HepG2 (cell line): ENCODE data around the gene PNPLA2. TPM values are rescaled to one million over a fixed set of nuclear protein-coding genes. Genes with fewer than 3 reads are reported as not detected.

ENCODE experiments used
- ARNT ChIP-seq: fragments of 450-650 bp; IDR thresholded peaks from 2 replicates; pipeline ENCODE4 v1.6.1; 2017
- ATF6 ChIP-seq: sonication (generic); formaldehyde crosslinking; conservative IDR thresholded peaks from 2 replicates; pipeline ENCODE4 v1.4.0; 2020; ENCODE audit warnings: missing genetic modification reagents
- HMGXB3 ChIP-seq: sonication (generic); formaldehyde crosslinking; IDR thresholded peaks from 2 replicates; pipeline ENCODE4 v1.4.0; 2020; ENCODE audit warnings: missing genetic modification reagents, borderline replicate concordance
- HNRNPLL ChIP-seq: fragments of 200-400 bp; formaldehyde crosslinking; IDR thresholded peaks from 2 replicates; pipeline ENCODE4 v1.6.1; 2017; ENCODE audit warnings: mild to moderate bottlenecking, low read depth, low read length; ENCODE audit not compliant: poor library complexity, severe bottlenecking
- HOMEZ ChIP-seq: IDR thresholded peaks from 2 replicates; pipeline ENCODE4 v1.6.1; 2016; ENCODE audit warnings: low read depth
- MIXL1 ChIP-seq: IDR thresholded peaks from 2 replicates; pipeline ENCODE4 v1.6.1; 2016
- NCOA2 ChIP-seq: sonication (generic); formaldehyde crosslinking; IDR thresholded peaks from 2 replicates; pipeline ENCODE4 v1.8.0; 2022; ENCODE audit warnings: inconsistent platforms
- PBX3 ChIP-seq: sonication (generic); formaldehyde crosslinking; IDR thresholded peaks from 2 replicates; pipeline ENCODE4 v1.8.1; 2023; ENCODE audit warnings: missing genetic modification reagents, inconsistent platforms, borderline replicate concordance
- POLR2A ChIP-seq, 2 experiments: IDR thresholded peaks; 2 replicates each; pipeline ENCODE4 v1.6.1; 2011; ENCODE audit warnings: low read depth in 2 of 2, low read length in 2 of 2, mild to moderate bottlenecking in 1 of 2, moderate library complexity in 1 of 2; ENCODE audit not compliant: insufficient read depth in 1 of 2
- POLR2G ChIP-seq: fragments of 200-400 bp; formaldehyde crosslinking; IDR thresholded peaks from 2 replicates; pipeline ENCODE4 v1.6.1; 2018; ENCODE audit warnings: mild to moderate bottlenecking, low read depth, low read length, moderate library complexity
- RBFOX2 ChIP-seq: fragments of 200-400 bp; formaldehyde crosslinking; IDR thresholded peaks from 2 replicates; pipeline ENCODE4 v1.6.1; 2017; ENCODE audit warnings: low read depth, mild to moderate bottlenecking, low read length
- RBM39 ChIP-seq: fragments of 200-400 bp; formaldehyde crosslinking; IDR thresholded peaks from one replicate; pipeline ENCODE4 v1.6.1; 2018; ENCODE audit warnings: antibody characterized with exemption, mild to moderate bottlenecking, low read depth, low read length; ENCODE audit not compliant: poor library complexity, severe bottlenecking
- SOX13 ChIP-seq, 3 experiments: fragments of 450-650 bp in 1 of 3; sonication (generic) in 1 of 3; formaldehyde crosslinking in 1 of 3; IDR thresholded peaks in 2 of 3; conservative IDR thresholded peaks in 1 of 3; 2 replicates each; pipeline versions ENCODE4 v1.5.0 to v1.6.1; 2016 to 2020; ENCODE audit warnings: antibody characterized with exemption in 1 of 3, mild to moderate bottlenecking in 1 of 3, missing compliant biosample characterization in 1 of 3, missing genetic modification reagents in 1 of 3, moderate library complexity in 1 of 3
- ZNF530 ChIP-seq: sonication (generic); formaldehyde crosslinking; IDR thresholded peaks from 2 replicates; pipeline ENCODE4 v1.5.0; 2020; ENCODE audit warnings: low read depth, mild to moderate bottlenecking, missing genetic modification reagents
- ZNF569 ChIP-seq: sonication (generic); formaldehyde crosslinking; IDR thresholded peaks from 2 replicates; pipeline ENCODE4 v1.5.0; 2020; ENCODE audit warnings: mild to moderate bottlenecking, missing genetic modification reagents, moderate library complexity, borderline replicate concordance
- ZNF570 ChIP-seq: sonication (generic); formaldehyde crosslinking; IDR thresholded peaks from 2 replicates; pipeline ENCODE4 v1.4.0; 2020; ENCODE audit warnings: mild to moderate bottlenecking, missing genetic modification reagents, borderline replicate concordance
- ZNF670 ChIP-seq: sonication (generic); formaldehyde crosslinking; IDR thresholded peaks from 2 replicates; pipeline ENCODE4 v1.8.0; 2022; ENCODE audit warnings: mild to moderate bottlenecking, missing genetic modification reagents, borderline replicate concordance
- ZSCAN31 ChIP-seq: sonication (generic); formaldehyde crosslinking; IDR thresholded peaks from 2 replicates; pipeline ENCODE4 v1.5.0; 2020; ENCODE audit warnings: low read depth, mild to moderate bottlenecking, missing genetic modification reagents
- polyA plus RNA-seq, 8 experiments: library from polyadenylated mRNA; depleted of rRNA in 3 of 8; stranded (reverse) in 7 of 8; unstranded in 1 of 8; fragments of >200 nt; fragmentation: Illumina TruSeq in 4 of 8; extraction: Trizol in 4 of 8; gene quantifications; 2 replicates each; pipeline versions ENCODE4 v1.2.1 to v1.2.3, GENCODE V29; 2011 to 2016; ENCODE audit warnings: low read depth in 4 of 8, missing spikeins in 1 of 8, mixed read lengths in 1 of 8; ENCODE audit not compliant: insufficient read depth in 1 of 8
- total RNA-seq, 5 experiments: library from RNA; depleted of rRNA; stranded (reverse); fragments of >200 nt; fragmentation: Illumina TruSeq; extraction: Trizol; gene quantifications; 2 replicates each; pipeline ENCODE4 v1.2.3, GENCODE V29; 2016; ENCODE audit warnings: low read depth in 1 of 5

The PNPLA2 gene
- total and polyA plus RNA-seq, 2 of the 13 experiments (the other 11 are each of a cell fraction or from before 2014, with no cell fraction given) = 10.5 to 43.2 TPM

- TF ChIP-seq HOMEZ (CRISPR knock-in tag) (no peak), ZNF530 (CRISPR knock-in tag) (no peak), MIXL1 (CRISPR knock-in tag) (no peak), HMGXB3 (no peak), SOX13 (IDR thresholded peaks at IDR 0.05) (no peak), SOX13 (CRISPR knock-in tag; conservative IDR thresholded peaks at IDR 0.05 in 1 of 2, IDR thresholded peaks at IDR 0.05 in 1 of 2) (no peak), RBM39 (peak; percentile 71), ATF6 (CRISPR knock-in tag) (no peak), ZNF569 (no peak), ARNT (no peak), POLR2G (peak; percentile 59), ZNF570 (CRISPR knock-in tag) (no peak), POLR2A (IDR thresholded peaks at IDR 0.05; ENCODE audit: insufficient read depth in 1 of 2, low read depth in 2 of 2, low read length in 2 of 2) (no peak), PBX3 (CRISPR knock-in tag) (no peak), RBFOX2 (peak; percentile 72), HNRNPLL (peak; percentile 86), ZNF670 (CRISPR knock-in tag) (peak; percentile 38; the same call in 1 of the 2 replicates), NCOA2 (CRISPR knock-in tag) (no peak), ZSCAN31 (CRISPR knock-in tag) (no peak)
These were observed 11.8 kb downstream of the PNPLA2 start (continued) for GRCh38 chr11:830295-831117.
